ENCODE data around the gene DNALI1. TPM values are rescaled to one million over a fixed set of nuclear protein-coding genes. Genes with fewer than 3 reads are reported as not detected.

The DNALI1 gene
- total RNA-seq, 6 experiments from 2014 or later, result 1.3 to 2.4 (median 1.9) TPM

DNA sequence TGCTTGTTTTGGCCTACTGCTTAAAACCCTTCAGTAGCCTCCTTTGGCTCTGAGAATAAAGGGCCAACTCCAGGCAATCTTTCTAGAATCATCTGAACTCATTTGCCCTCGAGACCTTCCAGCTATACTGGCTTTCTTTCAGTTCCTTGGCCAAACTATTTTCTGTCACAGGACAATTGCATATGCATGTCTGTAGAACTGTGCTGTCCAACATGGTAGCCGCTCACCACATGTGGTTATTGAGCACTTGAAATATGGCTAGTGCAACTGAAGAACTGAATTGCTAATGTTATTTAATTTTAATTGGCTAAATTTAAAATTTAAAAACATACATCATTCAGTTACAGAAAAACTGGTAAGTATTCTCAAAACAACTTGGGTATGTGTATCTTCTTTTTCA lies 53.3 kb downstream of the DNALI1 start:
- TF ChIP-seq, protein P1, sequence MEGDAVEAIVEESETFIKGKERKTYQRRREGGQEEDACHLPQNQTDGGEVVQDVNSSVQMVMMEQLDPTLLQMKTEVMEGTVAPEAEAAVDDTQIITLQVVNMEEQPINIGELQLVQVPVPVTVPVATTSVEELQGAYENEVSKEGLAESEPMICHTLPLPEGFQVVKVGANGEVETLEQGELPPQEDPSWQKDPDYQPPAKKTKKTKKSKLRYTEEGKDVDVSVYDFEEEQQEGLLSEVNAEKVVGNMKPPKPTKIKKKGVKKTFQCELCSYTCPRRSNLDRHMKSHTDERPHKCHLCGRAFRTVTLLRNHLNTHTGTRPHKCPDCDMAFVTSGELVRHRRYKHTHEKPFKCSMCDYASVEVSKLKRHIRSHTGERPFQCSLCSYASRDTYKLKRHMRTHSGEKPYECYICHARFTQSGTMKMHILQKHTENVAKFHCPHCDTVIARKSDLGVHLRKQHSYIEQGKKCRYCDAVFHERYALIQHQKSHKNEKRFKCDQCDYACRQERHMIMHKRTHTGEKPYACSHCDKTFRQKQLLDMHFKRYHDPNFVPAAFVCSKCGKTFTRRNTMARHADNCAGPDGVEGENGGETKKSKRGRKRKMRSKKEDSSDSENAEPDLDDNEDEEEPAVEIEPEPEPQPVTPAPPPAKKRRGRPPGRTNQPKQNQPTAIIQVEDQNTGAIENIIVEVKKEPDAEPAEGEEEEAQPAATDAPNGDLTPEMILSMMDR (IDR thresholded peaks at IDR 0.05), result no peak
- no peak overlapping the region for H3K27ac Mint-ChIP-seq

GRCh38 chr1:37612186-37612585 lies 55.4 kb downstream of the DNALI1 start:
- Mint-ChIP-seq H3K4me1 (ENCODE audit: low read depth) (no peaks in the 10 kb centered on the region), H3K27ac (no peak overlapping the region), H3K27me3 (ENCODE audit: insufficient read depth) (peaks cover 22% of the 10 kb centered on the region), H3K9me3 (no peaks in the 10 kb centered on the region), H3K36me3 (ENCODE audit: low read depth) (no peaks in the 10 kb centered on the region), H3K4me3 (no peak overlapping the region)
- DNase-seq, result no peak
- TF ChIP-seq, protein P1 (IDR thresholded peaks at IDR 0.05), result no peak

More for the DNA sequence above, 53.3 kb downstream of the DNALI1 start:
- H3K9me3 Mint-ChIP-seq, result no peaks in the 10 kb centered on the region
- H3K27me3 Mint-ChIP-seq (ENCODE audit: insufficient read depth), result peaks cover 14% of the 10 kb centered on the region
- H3K4me3 Mint-ChIP-seq, result no peak overlapping the region
- no peaks in the 10 kb centered on the region for H3K36me3 Mint-ChIP-seq (ENCODE audit: low read depth)
- peaks cover 11% of the 10 kb centered on the region for H3K4me1 Mint-ChIP-seq (ENCODE audit: low read depth)
- no peak for DNase-seq

GRCh38 chr1:37614105-37614504 lies 57.4 kb downstream of the DNALI1 start:
- H3K27me3 Mint-ChIP-seq (ENCODE audit: insufficient read depth), result peaks cover 31% of the 10 kb centered on the region
- no peak overlapping the region for H3K27ac Mint-ChIP-seq
- H3K4me3 Mint-ChIP-seq, result no peak overlapping the region
- no peaks in the 10 kb centered on the region for H3K4me1 Mint-ChIP-seq (ENCODE audit: low read depth)
- DNase-seq, result no peak
- TF ChIP-seq, protein P1 (IDR thresholded peaks at IDR 0.05), result no peak
- no peaks in the 10 kb centered on the region for H3K9me3 Mint-ChIP-seq
- H3K36me3 Mint-ChIP-seq (ENCODE audit: low read depth), result no peaks in the 10 kb centered on the region

DNA sequence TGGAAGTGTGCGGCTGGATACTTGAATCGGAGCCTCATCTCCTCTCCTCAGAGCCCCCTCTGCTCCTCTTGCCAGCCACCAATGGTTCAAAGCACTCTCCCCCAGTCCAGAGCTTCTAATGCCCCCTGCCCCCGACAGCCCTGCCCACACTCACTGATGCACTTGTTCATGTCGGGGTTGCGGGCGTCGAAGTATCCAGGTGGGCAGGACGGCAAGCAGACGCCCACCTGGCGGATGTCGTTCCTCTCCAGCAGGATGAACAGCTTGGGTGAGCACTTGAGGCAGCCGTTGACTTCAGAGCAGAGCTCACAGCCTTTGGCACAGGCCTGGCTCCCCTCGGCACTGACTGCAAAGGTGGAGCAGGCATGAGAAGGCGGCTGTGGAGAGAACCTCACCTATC lies 59.6 kb downstream of the DNALI1 start:
- Mint-ChIP-seq H3K4me3 (no peak overlapping the region), H3K27me3 (ENCODE audit: insufficient read depth) (peaks cover 29% of the 10 kb centered on the region), H3K4me1 (ENCODE audit: low read depth) (no peaks in the 10 kb centered on the region), H3K36me3 (ENCODE audit: low read depth) (no peaks in the 10 kb centered on the region), H3K27ac (no peak overlapping the region), H3K9me3 (no peaks in the 10 kb centered on the region)
- DNase-seq, result no peak
- TF ChIP-seq, protein P1 (IDR thresholded peaks at IDR 0.05), result no peak

Other genes starting within 250 kb of the DNALI1 start
- gene ZC3H12A, start 82.4 kb upstream of the DNALI1 start, total RNA-seq (2021; fragmentation: NEBNext Ultra II Directional; extraction: Animal tissue kit (Norgen Biotek cat#: 25700)), result 1 to 10 TPM; 5.6 to 7.0 (median 6.3) TPM
- 10 to 100 TPM; 52.6 to 63.8 (median 56.9) TPM for gene MEAF6, start 42.2 kb upstream of the DNALI1 start, total RNA-seq (2021; fragmentation: NEBNext Ultra II Directional; extraction: Animal tissue kit (Norgen Biotek cat#: 25700))
- 10 to 100 TPM; 15.7 to 19.3 (median 18.0) TPM for gene SNIP1, start 2.6 kb upstream of the DNALI1 start, total RNA-seq (2021; fragmentation: NEBNext Ultra II Directional; extraction: Animal tissue kit (Norgen Biotek cat#: 25700))
- gene GNL2, start 39.0 kb downstream of the DNALI1 start, total RNA-seq (2021; fragmentation: NEBNext Ultra II Directional; extraction: Animal tissue kit (Norgen Biotek cat#: 25700)), result 10 to 100 TPM; 48.3 to 61.7 (median 57.0) TPM
- not detected for gene RSPO1, start 78.0 kb downstream of the DNALI1 start, total RNA-seq (2021; fragmentation: NEBNext Ultra II Directional; extraction: Animal tissue kit (Norgen Biotek cat#: 25700))
- gene CDCA8, start 135.6 kb downstream of the DNALI1 start, total RNA-seq (2021; fragmentation: NEBNext Ultra II Directional; extraction: Animal tissue kit (Norgen Biotek cat#: 25700)), result 10 to 100 TPM; 20.3 to 44.3 (median 41.3) TPM
- gene EPHA10, start 208.2 kb downstream of the DNALI1 start, total RNA-seq (2021; fragmentation: NEBNext Ultra II Directional; extraction: Animal tissue kit (Norgen Biotek cat#: 25700)), result not detected
- gene MANEAL, start 236.9 kb downstream of the DNALI1 start, total RNA-seq (2021; fragmentation: NEBNext Ultra II Directional; extraction: Animal tissue kit (Norgen Biotek cat#: 25700)), result 10 to 100 TPM in 3 of 6 experiments, 1 to 10 TPM in 3; 9.5 to 11.1 (median 9.9) TPM